Panc1 (cell line): ENCODE data around the gene SCAF8. TPM values are rescaled to one million over a fixed set of nuclear protein-coding genes. Genes with fewer than 3 reads are reported as not detected.
A peak's percentile ranks its signal among the peaks of the same experiment; 100 is the strongest.

Experiments
- ATAC-seq: fragments of 200-7000 bp; cut with Tn5 transposase; 2 replicates; pipeline ENCODE4 v1.9.1; 2020; ENCODE audit warnings: mild to moderate bottlenecking, moderate library complexity
- BruUV-seq: library from RNA; stranded (reverse); fragments of 400-500 nt; replicated peaks from 2 replicates; lab custom pipeline; 2021; lab: Mats Ljungman, UMichigan
- CTCF ChIA-PET: fragments of 300-600 bp; sonication (Branson Sonifier 250); formaldehyde crosslinking; loops from one replicate; lab custom pipeline; 2022; ENCODE audit warnings: antibody characterized with exemption; lab: Charles Lee
- POLR2A ChIA-PET: fragments of 300-600 bp; sonication (Branson Sonifier 250); formaldehyde crosslinking; loops from one replicate; lab custom pipeline; 2022; ENCODE audit warnings: antibody characterized with exemption; lab: Charles Lee
- DNase-seq: peaks from one replicate; pipeline ENCODE4 v3.0.0-alpha.2; 2010; ENCODE audit warnings: low read depth, low spot score
- H3K27ac ChIP-seq: 2 replicates; pipeline ENCODE4 v1.5.1; 2011; ENCODE audit warnings: mild to moderate bottlenecking, low read length, inconsistent platforms
- H3K27me3 ChIP-seq: fragments of 200-500 bp; sonication (Bioruptor generic); 2 replicates; pipeline ENCODE4 v1.6.0; 2014; ENCODE audit warnings: low read length, inconsistent platforms; ENCODE audit not compliant: control insufficient read depth, insufficient read depth
- H3K36me3 ChIP-seq: fragments of 200-500 bp; sonication (Bioruptor generic); 2 replicates; pipeline ENCODE4 v1.5.1; 2014; ENCODE audit warnings: inconsistent platforms, mild to moderate bottlenecking, low read length, moderate library complexity; ENCODE audit not compliant: control insufficient read depth, insufficient read depth
- H3K4me1 ChIP-seq: 2 replicates; pipeline ENCODE4 v1.5.1; 2011; ENCODE audit warnings: inconsistent platforms, mild to moderate bottlenecking, low read length, moderate library complexity; ENCODE audit not compliant: control insufficient read depth, insufficient read depth
- H3K4me3 ChIP-seq, 2 experiments: 2 replicates each; pipeline ENCODE4 v1.5.1; 2011 to 2012; ENCODE audit warnings: low read depth in 2 of 2, low read length in 2 of 2, mild to moderate bottlenecking in 2 of 2, inconsistent platforms in 1 of 2, moderate library complexity in 1 of 2
- H3K9me3 ChIP-seq: fragments of 200-500 bp; sonication (Bioruptor generic); 2 replicates; pipeline ENCODE4 v1.5.1; 2014; ENCODE audit warnings: low read depth, mild to moderate bottlenecking, inconsistent platforms, low read length, moderate library complexity; ENCODE audit not compliant: control insufficient read depth, insufficient read depth
- CTCF ChIP-seq: fragments of 450-650 bp; IDR thresholded peaks from 2 replicates; pipeline ENCODE4 v1.5.1; 2017; ENCODE audit warnings: mild to moderate bottlenecking
- POLR2AphosphoS5 ChIP-seq: IDR thresholded peaks from 2 replicates; pipeline ENCODE4 v1.6.1; 2012; ENCODE audit warnings: mild to moderate bottlenecking, low read depth, low read length, moderate library complexity
- SIN3A ChIP-seq: IDR thresholded peaks from 2 replicates; pipeline ENCODE4 v1.6.1; 2012; ENCODE audit warnings: low read depth, mild to moderate bottlenecking, low read length, moderate library complexity, borderline replicate concordance; ENCODE audit not compliant: insufficient read depth
- TCF7L2 ChIP-seq: IDR thresholded peaks from 2 replicates; pipeline ENCODE4 v1.6.1; 2011; ENCODE audit warnings: mild to moderate bottlenecking, low read depth, low read length, inconsistent platforms
- in situ Hi-C: cut with HindIII; loops from 2 replicates; pipeline ENCODE4 v1.10.0; 2016; ENCODE audit warnings: low sequenced_read_pairs, low pct_unique_long_range_greater_than_20kb
- intact Hi-C: fragments of 100-400 bp; cut with micrococcal nuclease; formaldehyde crosslinking; loops from one replicate; pipeline ENCODE4 v1.10.0; 2022; ENCODE audit not compliant: unreplicated experiment
- total RNA-seq: library from RNA; stranded (reverse); gene quantifications from one replicate; pipeline ENCODE4 v1.2.1, GENCODE V29; 2021; ENCODE audit not compliant: unreplicated experiment
- TF ChIP-seq, protein P1 (sequence below), 2 experiments: IDR thresholded peaks; 2 replicates each; pipeline ENCODE4 v1.6.1; 2011 to 2012; ENCODE audit warnings: low read depth in 2 of 2, control low read depth in 1 of 2, low read length in 1 of 2, mild to moderate bottlenecking in 1 of 2, moderate library complexity in 1 of 2; ENCODE audit not compliant: insufficient read depth in 1 of 2

SCAF8 gene
- total RNA-seq, 1 experiment from 2014 or later = 38.9 TPM

DNA sequence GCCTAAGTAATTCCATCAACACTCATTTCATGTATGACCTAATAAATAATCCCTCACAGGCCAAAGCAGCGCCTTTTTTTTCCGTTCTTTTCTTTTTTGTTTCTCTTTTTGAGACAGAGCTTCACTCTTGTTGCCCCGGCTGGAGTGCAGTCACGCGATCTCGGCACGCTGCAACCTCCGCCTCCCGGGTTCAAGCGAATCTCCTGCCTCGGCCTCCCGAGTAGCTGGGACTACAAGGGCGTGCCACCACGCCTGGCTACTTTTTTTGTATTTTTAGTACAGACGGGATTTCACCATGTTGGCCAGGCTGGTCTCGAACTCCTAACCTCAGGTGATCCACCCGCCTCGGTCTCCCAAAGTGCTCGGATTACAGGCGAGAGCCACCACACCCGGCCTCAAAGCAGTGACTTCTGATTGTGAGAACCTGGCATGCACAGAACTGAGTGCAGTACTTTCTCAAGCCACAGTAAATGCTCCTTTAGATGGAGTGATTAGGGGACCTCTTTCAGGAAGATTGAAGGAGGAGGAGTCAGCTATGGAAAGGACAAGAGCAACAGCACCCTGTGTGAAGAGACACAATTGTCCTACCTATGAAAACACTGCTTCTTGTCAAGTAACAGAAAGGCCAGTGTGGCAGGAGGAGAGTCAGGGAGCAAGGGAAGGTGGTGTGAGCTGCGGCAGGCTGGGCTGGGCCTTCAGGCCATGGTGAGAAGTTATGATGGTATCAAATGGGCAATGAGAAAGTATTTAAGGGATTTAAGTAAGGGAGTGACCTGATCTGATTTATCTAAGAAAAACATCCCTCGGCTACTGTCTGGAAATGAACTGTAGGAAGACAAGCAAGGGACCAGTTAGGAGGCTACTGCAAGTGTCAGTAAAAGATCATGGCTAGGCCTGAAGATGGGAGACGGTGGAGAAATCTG, 1.7 kb upstream of the SCAF8 start:
- peaks cover 1% of the 10 kb centered on the region; the same call in 1 of the 2 replicates for H3K36me3 ChIP-seq
- H3K4me1 ChIP-seq = peaks cover 19% of the 10 kb centered on the region
- TF ChIP-seq TCF7L2 (no peak), POLR2AphosphoS5 (no peak)
- TF ChIP-seq, protein P1, sequence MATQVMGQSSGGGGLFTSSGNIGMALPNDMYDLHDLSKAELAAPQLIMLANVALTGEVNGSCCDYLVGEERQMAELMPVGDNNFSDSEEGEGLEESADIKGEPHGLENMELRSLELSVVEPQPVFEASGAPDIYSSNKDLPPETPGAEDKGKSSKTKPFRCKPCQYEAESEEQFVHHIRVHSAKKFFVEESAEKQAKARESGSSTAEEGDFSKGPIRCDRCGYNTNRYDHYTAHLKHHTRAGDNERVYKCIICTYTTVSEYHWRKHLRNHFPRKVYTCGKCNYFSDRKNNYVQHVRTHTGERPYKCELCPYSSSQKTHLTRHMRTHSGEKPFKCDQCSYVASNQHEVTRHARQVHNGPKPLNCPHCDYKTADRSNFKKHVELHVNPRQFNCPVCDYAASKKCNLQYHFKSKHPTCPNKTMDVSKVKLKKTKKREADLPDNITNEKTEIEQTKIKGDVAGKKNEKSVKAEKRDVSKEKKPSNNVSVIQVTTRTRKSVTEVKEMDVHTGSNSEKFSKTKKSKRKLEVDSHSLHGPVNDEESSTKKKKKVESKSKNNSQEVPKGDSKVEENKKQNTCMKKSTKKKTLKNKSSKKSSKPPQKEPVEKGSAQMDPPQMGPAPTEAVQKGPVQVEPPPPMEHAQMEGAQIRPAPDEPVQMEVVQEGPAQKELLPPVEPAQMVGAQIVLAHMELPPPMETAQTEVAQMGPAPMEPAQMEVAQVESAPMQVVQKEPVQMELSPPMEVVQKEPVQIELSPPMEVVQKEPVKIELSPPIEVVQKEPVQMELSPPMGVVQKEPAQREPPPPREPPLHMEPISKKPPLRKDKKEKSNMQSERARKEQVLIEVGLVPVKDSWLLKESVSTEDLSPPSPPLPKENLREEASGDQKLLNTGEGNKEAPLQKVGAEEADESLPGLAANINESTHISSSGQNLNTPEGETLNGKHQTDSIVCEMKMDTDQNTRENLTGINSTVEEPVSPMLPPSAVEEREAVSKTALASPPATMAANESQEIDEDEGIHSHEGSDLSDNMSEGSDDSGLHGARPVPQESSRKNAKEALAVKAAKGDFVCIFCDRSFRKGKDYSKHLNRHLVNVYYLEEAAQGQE (IDR thresholded peaks at IDR 0.05; ENCODE audit: insufficient read depth in 1 of 2, low read depth in 2 of 2, low read length in 1 of 2) = no peak
- ChIA-PET CTCF (no interaction called here), POLR2A (no interaction called here)
- intact Hi-C loops (loop anchor here (2.0 to 5.0 kb wide), 2 partner anchors 54 to 73 kb away; no protein-coding TSS in a partner anchor), in situ Hi-C loops (no loop called here)
- H3K27me3 ChIP-seq = no peaks in the 10 kb centered on the region
- no TSS peak for BruUV-seq
- H3K9me3 ChIP-seq = no peaks in the 10 kb centered on the region
- ATAC-seq (no peak), DNase-seq (no peak)
- H3K4me3 ChIP-seq = no peak overlapping the region
- peak overlapping the region; percentile 97 for H3K27ac ChIP-seq

GRCh38 chr6:154732538-154733182, 556 bp upstream of the SCAF8 start:
- POLR2A ChIA-PET = no interaction called here
- CTCF ChIA-PET = no interaction called here
- intact Hi-C loops (loop anchor here (2.0 to 5.0 kb wide), 2 partner anchors 55 to 72 kb away; no protein-coding TSS in a partner anchor), in situ Hi-C loops (no loop called here)
- Histone ChIP-seq H3K9me3 (no peaks in the 10 kb centered on the region), H3K27me3 (no peaks in the 10 kb centered on the region), H3K4me3 (peak overlapping the region; percentile 81 to 82), H3K36me3 (peaks cover 4% of the 10 kb centered on the region; the same call in 1 of the 2 replicates), H3K4me1 (peaks cover 26% of the 10 kb centered on the region), H3K27ac (peak overlapping the region; percentile 97)
- TF ChIP-seq SIN3A (no peak), TCF7L2 (no peak), CTCF (no peak), POLR2AphosphoS5 (no peak)
- TF ChIP-seq, protein P1 (IDR thresholded peaks at IDR 0.05; ENCODE audit: insufficient read depth in 1 of 2, low read depth in 2 of 2, low read length in 1 of 2) = no peak
- no peak for DNase-seq
- TSS peak; percentile 81 for BruUV-seq
- no peak; the same call in 1 of the 2 replicates for ATAC-seq
